GM12874 (cell line): ENCODE measurements around the gene EFTUD2.
A peak's percentile ranks its signal among the peaks of the same experiment; 100 is the strongest.

Experiments
- CTCF ChIP-seq: IDR thresholded peaks from 2 replicates; pipeline ENCODE4 v1.5.1; 2011; ENCODE audit warnings: low read depth, mild to moderate bottlenecking, control low read depth, low read length, moderate library complexity; ENCODE audit not compliant: insufficient read depth

The EFTUD2 gene

GRCh38 chr17:44875761-44876160 lies 23.5 kb downstream of the EFTUD2 start:
- no peak for TF ChIP-seq CTCF

- TF ChIP-seq CTCF = no peak
Measured at GRCh38 chr17:44872131-44872768, 27.0 kb downstream of the EFTUD2 start.

DNA sequence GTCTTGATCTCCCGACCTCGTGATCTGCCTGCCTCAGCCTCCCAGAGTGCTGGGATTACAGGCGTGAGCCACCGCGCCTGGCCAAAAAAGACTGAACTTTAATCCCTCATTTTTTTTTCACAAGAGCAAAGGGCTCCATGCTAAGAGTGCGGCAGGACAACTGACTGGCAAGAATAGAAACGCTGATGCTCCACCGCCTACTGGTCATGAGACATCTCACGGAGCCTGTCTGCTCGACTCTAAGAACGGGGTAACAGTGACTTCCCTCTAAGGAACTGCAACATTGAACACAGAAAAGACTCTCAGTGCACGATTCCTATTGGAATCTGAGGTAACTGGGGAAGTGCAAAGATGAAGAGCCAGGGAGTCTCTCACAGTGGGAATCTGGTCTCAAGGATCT lies 27.7 kb downstream of the EFTUD2 start:
- no peak for TF ChIP-seq CTCF

DNA sequence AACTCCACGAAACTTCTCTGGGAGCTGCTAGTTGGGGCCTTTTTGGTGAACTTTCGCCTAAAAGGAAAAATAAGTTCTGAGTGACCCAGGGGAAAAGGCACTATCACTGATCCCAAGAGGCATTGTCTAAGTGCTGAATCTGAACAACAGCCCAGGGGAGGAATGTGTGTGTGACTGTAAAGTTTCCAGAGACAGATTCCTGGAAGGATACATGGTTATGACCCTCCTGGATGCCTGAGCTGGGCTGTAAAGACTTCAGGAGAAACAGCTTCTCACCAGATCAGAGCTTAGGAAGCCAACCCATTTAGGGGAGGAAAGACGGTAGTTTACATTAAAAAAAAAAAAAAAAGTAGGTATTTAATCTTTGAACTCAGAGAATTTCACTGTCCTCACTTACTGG lies 31.4 kb downstream of the EFTUD2 start:
- TF ChIP-seq CTCF = no peak

GRCh38 chr17:44865931-44866330 lies 33.3 kb downstream of the EFTUD2 start:
- TF ChIP-seq CTCF = no peak

- TF ChIP-seq CTCF = peak; percentile 72
Measured at GRCh38 chr17:44865231-44865660, 34.0 kb downstream of the EFTUD2 start.

DNA sequence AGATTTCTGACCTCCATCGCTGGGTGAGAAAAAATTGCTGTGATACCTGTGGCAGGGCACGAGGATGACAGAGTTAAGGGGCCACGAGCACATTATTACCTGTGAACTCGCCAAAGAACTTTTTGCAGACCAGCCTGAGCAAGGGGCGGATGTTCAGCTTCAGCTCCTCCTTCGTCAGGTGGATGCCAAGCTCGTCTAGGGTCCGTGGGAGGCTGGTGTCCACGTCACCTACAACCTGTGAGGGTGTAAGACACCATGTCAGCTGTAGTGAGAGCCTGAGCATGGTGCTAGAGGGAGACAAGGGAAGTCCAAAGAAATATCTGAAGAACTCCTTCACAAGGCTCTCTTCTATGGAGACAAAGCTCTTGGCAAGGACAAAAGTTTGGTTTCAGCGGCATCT lies 34.4 kb downstream of the EFTUD2 start:
- no peak for TF ChIP-seq CTCF
